Measurements from ENCODE around the gene RAB11A. TPM values are rescaled to one million over a fixed set of nuclear protein-coding genes. Genes with fewer than 3 reads are reported as not detected.

RAB11A gene
- total RNA-seq, 1 donor from 2014 or later = 151 TPM

DNA sequence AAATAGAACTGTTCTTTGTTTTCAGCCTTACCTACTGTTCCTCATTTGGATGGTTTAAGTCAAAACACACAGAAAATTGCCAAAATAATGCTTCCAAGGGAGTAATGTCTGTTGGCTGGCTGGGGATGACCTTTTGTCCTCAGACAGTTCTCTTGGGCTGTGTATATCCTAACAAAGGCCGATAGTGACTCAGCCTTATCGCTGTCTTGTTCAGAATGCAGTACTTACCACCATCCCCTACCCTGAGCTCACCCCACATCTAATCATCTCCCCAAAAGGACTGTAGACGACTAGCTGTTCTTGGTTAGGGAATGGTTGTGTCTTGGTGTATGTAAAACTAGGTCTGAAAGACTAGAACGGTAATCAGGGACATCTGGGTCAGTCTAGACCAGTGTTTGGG lies 35.0 kb downstream of the RAB11A start:
- Histone ChIP-seq H3K27me3 (no peaks in the 10 kb centered on the region), H3K4me3 (no peak overlapping the region), H3K36me3 (peaks cover 0 to 27% of the 10 kb centered on the region in 2 donors), H3K4me1 (peaks cover 36% of the 10 kb centered on the region), H3K9me3 (no peaks in the 10 kb centered on the region), H3K27ac (no peak overlapping the region)
- intact Hi-C loops (cut with DNase I) = no loop called here
- TF ChIP-seq, protein P1, sequence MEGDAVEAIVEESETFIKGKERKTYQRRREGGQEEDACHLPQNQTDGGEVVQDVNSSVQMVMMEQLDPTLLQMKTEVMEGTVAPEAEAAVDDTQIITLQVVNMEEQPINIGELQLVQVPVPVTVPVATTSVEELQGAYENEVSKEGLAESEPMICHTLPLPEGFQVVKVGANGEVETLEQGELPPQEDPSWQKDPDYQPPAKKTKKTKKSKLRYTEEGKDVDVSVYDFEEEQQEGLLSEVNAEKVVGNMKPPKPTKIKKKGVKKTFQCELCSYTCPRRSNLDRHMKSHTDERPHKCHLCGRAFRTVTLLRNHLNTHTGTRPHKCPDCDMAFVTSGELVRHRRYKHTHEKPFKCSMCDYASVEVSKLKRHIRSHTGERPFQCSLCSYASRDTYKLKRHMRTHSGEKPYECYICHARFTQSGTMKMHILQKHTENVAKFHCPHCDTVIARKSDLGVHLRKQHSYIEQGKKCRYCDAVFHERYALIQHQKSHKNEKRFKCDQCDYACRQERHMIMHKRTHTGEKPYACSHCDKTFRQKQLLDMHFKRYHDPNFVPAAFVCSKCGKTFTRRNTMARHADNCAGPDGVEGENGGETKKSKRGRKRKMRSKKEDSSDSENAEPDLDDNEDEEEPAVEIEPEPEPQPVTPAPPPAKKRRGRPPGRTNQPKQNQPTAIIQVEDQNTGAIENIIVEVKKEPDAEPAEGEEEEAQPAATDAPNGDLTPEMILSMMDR (IDR thresholded peaks at IDR 0.05) = no peak
- no peak for TF ChIP-seq POLR2AphosphoS5 (IDR thresholded peaks at IDR 0.05; ENCODE audit: insufficient read depth in 1 of 2, low read depth in 1 of 2)
- no peak for TF ChIP-seq POLR2A (IDR thresholded peaks at IDR 0.05)
- no peak for DNase-seq (ENCODE audit: extremely low spot score in 2 of 2)

DNA sequence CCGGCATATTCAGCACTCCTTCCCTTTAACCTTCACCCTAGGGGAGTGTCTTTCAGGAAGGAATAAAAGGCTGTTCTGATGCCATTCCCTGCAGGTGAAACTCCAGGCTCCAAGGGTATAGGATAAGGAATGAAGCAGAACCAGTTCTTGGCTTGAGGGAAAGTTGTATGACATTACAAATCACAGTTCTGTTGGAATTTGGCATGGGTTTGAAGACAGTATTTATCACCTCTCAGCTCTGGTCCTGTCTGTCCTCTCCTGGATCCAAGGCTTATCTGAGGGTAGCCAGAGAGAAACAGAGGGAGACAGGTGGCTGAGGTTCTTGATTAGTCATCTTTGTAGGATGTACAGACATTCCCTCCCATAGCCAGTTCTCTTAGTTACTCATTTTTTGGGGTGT lies 37.1 kb downstream of the RAB11A start:
- no peak for DNase-seq (ENCODE audit: extremely low spot score in 2 of 2)
- peaks cover 33% of the 10 kb centered on the region for H3K4me1 ChIP-seq
- no peak overlapping the region for H3K27ac ChIP-seq
- no peaks in the 10 kb centered on the region for H3K27me3 ChIP-seq
- intact Hi-C loops (cut with DNase I) = no loop called here
- no peak overlapping the region for H3K4me3 ChIP-seq
- H3K36me3 ChIP-seq = peaks cover 0 to 27% of the 10 kb centered on the region in 2 donors
- no peaks in the 10 kb centered on the region for H3K9me3 ChIP-seq
- TF ChIP-seq, protein P1 (IDR thresholded peaks at IDR 0.05) = no peak
- TF ChIP-seq POLR2A (IDR thresholded peaks at IDR 0.05) = no peak
- TF ChIP-seq POLR2AphosphoS5 (IDR thresholded peaks at IDR 0.05; ENCODE audit: insufficient read depth in 1 of 2, low read depth in 1 of 2) = no peak

DNA sequence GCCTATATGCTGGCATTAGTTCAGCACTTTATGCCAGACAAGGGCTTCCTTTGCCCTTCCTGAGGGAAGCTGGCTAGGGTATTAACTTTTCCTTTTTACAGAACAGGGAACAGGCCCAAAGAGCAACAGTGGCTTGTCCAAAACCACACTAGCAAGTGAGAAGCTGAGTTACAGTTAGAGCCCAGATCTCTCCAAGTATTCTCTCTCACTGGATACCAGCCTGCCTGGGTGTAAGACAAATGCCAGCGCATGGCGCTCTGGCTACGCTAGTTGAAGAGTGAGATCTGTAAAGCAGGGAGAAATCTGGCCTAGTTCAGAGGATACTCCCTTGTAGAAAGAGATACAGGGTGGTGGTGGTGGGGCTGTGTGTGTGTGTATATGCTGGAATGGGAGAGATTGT lies 38.4 kb downstream of the RAB11A start:
- H3K27ac ChIP-seq = no peak overlapping the region
- peaks cover 0 to 27% of the 10 kb centered on the region in 2 donors for H3K36me3 ChIP-seq
- TF ChIP-seq, protein P1 (IDR thresholded peaks at IDR 0.05) = no peak
- TF ChIP-seq POLR2A (IDR thresholded peaks at IDR 0.05) (no peak), POLR2AphosphoS5 (IDR thresholded peaks at IDR 0.05; ENCODE audit: insufficient read depth in 1 of 2, low read depth in 1 of 2) (no peak)
- H3K4me1 ChIP-seq = peaks cover 20% of the 10 kb centered on the region
- DNase-seq (ENCODE audit: extremely low spot score in 2 of 2) = no peak
- H3K4me3 ChIP-seq = no peak overlapping the region
- H3K27me3 ChIP-seq = no peaks in the 10 kb centered on the region
- intact Hi-C loops (cut with DNase I) = no loop called here
- no peaks in the 10 kb centered on the region for H3K9me3 ChIP-seq

DNA sequence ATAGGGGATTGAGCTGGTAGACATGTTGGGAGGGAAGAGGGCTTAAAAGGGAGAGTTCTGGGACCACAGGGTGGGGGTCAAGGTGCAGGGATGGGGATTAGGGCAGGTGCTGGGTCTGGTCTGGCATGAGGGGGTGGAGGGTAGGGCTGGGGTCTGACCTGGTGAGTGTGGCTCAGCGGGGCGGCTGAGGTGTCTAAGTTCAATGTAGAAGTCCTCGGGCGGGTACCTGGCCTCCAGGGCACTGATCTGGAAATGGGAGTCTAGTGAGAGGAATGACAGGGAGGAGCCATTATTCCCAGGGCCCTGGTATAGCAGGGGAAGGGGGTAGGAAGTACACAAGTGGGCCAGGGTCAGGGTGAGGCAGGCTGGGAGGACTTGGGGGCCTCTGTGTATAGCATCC lies 39.6 kb downstream of the RAB11A start:
- peaks cover 0 to 23% of the 10 kb centered on the region in 2 donors for H3K36me3 ChIP-seq

DNA sequence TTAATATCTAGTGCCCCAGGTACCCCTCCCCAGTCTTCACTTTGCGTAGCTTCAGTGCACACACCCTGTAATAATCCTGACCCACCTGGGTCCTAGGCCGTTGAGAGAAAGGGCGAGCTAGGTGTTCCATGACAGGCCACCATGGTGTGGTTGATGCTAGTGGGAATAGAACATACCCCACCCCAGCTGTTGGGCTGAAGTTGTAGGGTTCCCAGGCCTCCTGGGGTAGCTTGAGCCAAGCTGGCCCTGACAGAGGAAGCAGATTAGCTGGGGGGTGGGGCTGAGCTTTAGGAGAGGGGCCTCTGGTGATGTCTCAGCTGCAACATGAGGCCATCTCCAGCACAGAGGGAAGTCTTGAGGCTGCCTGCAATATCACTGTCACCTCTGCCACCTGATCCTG lies 40.5 kb downstream of the RAB11A start:
- Histone ChIP-seq H3K4me1 (no peaks in the 10 kb centered on the region), H3K27me3 (no peaks in the 10 kb centered on the region), H3K36me3 (peaks cover 0 to 19% of the 10 kb centered on the region in 2 donors), H3K27ac (no peak overlapping the region), H3K9me3 (no peaks in the 10 kb centered on the region), H3K4me3 (no peak overlapping the region)
- peak; percentile 64 to 79 for DNase-seq (ENCODE audit: extremely low spot score in 2 of 2)
- intact Hi-C loops (cut with DNase I) = no loop called here
- no peak for TF ChIP-seq POLR2A (IDR thresholded peaks at IDR 0.05)
- no peak for TF ChIP-seq POLR2AphosphoS5 (IDR thresholded peaks at IDR 0.05; ENCODE audit: insufficient read depth in 1 of 2, low read depth in 1 of 2)
- TF ChIP-seq, protein P1 (IDR thresholded peaks at IDR 0.05) = no peak

More for the DNA sequence above, 39.6 kb downstream of the RAB11A start:
- H3K4me1 ChIP-seq = peaks cover 9% of the 10 kb centered on the region
- TF ChIP-seq POLR2AphosphoS5 (IDR thresholded peaks at IDR 0.05; ENCODE audit: insufficient read depth in 1 of 2, low read depth in 1 of 2) (no peak), POLR2A (IDR thresholded peaks at IDR 0.05) (no peak)
- TF ChIP-seq, protein P1 (IDR thresholded peaks at IDR 0.05) = no peak
- H3K27me3 ChIP-seq = no peaks in the 10 kb centered on the region
- DNase-seq (ENCODE audit: extremely low spot score in 2 of 2) = peak in 1 of 2 donors; percentile 65
- intact Hi-C loops (cut with DNase I) = no loop called here
- no peak overlapping the region for H3K4me3 ChIP-seq
- no peak overlapping the region for H3K27ac ChIP-seq
- H3K9me3 ChIP-seq = no peaks in the 10 kb centered on the region
